GOT3 (cell line): ENCODE data around the gene KDM2B.

Source experiments
- DNase-seq: peaks from one replicate; lab custom pipeline; 2025; ENCODE audit warnings: mixed read lengths; lab: John Stamatoyannopoulos, UW

Gene KDM2B

GRCh38 chr12:121561009-121561395, 19.8 kb downstream of the KDM2B start:
- DNase-seq: no peak

- no peak for DNase-seq
These were observed 20.3 kb downstream of the KDM2B start for GRCh38 chr12:121560392-121561008.

DNA sequence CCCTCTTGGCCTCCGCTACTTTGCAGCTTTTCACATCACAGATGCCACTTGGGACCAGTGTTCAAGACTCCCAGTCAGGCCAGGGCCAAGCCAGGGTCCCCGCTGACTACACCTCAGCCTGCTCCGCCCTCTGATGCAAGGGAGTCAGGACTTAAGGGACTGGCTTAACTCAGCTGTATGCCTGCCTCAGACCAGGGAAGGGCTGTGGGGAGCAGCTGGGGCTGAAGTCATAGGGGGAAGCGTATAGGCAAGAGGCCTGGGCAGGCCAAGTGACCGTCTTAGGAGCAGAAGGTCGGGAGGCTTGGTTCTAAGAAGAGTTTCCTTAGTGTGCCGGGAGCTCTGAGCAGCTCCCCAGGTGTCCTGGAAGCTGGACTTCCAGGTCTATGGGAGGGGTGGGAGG, 21.9 kb downstream of the KDM2B start:
- no peak for DNase-seq

DNA sequence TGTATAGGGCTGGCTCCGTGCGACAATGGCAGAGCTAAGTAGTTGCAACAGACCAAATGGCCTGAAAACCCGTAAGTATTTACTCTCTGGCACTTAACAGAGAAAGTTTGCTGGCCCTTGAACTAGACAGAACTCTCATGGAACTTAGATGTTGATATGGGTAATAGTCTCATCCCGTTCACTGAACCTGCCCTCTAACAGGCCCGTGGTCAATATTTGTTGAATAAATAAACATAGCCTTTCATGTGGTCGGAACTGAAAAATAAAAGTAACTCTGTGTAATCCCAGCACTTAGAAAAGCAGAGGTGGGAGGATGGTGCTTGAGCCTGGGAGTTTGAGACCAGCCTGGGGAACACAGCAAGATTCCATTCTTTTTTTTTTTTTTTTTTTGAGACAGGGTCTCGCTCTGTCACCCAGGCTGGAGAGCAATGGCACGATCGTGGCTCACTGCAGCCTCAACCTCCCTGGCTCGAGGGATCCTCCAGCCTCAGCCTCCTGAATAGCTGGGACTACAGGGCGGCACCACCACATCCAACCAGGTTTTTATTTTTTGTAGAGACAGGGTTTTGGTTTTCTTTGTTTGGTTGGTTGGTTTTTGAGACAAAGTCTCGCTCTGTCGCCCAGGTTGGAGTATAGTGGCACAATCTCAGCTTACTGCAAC, 29.7 kb downstream of the KDM2B start:
- no peak for DNase-seq

- no peak for DNase-seq
These were observed 31.7 kb downstream of the KDM2B start for GRCh38 chr12:121549075-121549474.

DNA sequence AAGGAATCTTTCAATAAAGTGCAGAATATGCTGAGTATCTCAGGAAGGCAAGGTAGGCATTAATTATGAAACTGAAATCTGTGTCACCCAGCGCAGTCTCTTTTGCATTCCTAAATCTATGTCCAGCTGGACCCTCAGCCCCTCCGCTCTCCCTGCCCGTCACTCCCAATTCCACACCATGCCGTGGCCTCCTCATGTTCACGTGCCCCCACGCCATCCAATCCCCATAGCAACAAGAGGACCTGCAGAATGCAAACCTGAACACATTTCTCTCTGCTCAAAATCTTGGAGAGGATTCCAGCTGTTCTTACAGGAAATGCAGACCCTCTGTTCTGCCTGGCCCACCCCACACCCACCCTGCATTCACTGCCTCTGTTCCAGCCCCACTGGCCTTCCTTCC, 35.3 kb downstream of the KDM2B start:
- DNase-seq: no peak

- no peak for DNase-seq
These were observed 37.0 kb downstream of the KDM2B start for GRCh38 chr12:121543786-121544185.

DNA sequence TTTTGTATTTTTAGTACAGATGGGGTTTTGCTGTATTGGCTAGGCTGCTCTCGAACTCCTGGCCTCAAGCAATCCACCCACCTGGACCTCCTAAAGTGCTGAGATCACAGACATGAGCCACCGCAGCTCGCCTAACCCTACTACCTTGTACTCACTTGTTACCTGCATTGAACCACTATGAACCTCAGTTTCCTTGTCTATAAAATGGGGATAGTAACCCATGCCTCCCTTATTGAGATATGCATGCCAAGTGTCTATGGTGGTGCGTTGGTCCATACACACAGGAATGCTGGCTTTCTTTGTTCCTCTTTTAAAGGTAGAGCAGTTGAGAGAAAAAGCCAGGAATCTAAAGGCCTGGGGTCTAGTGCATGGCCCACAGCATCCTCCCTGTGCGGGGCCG, 40.9 kb downstream of the KDM2B start:
- no peak for DNase-seq

GRCh38 chr12:121538699-121539061, 42.1 kb downstream of the KDM2B start:
- no peak for DNase-seq

DNA sequence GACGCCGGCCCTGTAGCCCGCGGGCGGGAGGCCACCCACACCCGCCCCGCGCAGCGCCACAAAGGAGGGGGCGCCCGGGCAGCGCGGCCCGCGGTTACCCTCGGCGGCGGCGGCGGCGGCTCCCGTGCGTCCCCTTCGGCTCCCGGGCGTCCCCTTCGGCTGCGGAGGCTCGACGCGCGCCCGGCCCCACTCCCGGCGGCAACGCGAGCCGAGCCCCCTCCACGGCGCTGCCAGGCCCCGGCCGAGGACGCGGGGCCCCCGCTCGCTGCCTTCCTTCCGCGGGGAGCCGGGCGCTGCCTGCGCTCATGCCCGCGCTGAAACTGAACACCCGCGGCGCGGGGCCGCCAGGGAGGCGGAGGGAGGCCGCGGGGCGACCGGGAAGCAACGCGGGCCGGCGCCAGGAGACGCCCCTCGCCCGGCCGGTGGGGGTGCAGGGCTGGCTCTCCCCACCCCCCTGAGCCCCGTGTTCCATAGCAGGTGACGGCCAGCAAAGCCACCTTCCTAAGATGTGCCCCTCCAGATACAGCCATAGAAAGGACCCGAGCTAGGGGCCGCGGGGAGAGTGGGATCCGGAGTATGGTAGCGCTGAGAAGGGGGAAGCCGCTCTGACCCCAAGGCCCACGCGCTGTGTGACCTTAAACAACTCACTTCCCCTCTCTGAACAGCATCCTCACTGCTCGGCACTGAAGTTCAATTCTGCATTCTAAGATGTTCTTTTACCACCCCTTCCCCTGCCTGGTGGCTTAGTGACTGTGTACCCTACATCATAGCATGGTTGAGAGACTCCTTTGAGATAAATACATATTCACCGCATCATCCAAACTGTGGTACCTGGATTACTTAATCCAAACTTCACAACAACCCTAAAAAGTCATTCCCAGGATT, 42.8 kb downstream of the KDM2B start:
- no peak for DNase-seq

GRCh38 chr12:121536899-121537813, 43.7 kb downstream of the KDM2B start:
- no peak for DNase-seq

- DNase-seq: no peak
These were observed 44.5 kb downstream of the KDM2B start for GRCh38 chr12:121536054-121536898.

DNA sequence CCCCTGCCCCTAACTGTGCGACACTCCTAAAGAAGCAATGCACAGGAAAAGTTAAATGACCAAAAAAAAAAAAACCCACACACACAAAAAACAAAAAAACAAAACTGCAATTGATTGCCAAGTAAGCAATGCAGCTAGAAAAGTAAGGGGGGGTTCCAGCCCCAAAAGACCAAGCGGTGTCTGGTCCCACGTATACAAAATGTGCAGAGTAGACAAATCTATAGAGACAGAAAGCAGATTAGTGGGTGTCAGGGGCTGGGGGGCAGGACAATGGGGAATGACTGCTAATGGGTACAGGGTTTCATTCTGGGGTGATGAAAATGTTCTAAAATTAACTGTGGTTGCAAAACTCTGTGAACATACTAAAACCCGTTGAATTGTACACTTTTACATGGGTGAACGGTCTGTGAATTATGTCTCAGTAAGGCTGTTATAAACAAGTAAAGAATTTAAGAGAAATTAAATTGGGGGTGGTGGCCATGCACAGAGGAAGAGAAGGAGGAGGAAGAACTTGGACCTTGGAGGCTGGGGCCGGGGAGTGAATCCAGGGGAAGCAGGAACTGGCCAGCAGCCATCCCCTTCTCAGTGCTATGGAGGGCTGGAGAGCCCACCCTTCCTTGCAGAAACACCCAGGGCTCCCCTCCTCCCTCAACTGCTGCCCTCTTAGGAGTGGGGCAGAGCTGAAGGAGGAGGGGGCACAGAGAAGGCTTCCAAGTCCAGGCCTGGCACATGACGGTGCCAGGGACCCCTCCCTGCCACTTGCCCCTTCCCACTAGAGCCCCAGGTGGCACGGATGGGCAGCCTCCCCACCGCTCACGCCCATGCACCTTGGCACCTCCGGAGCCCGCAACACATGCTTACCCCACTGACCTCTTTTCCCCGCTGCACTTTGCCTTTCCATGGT, 45.4 kb downstream of the KDM2B start:
- DNase-seq: no peak

GRCh38 chr12:121534495-121535148, 46.2 kb downstream of the KDM2B start:
- no peak for DNase-seq

- DNase-seq: no peak
These were observed 47.3 kb downstream of the KDM2B start for GRCh38 chr12:121533394-121534090.

DNA sequence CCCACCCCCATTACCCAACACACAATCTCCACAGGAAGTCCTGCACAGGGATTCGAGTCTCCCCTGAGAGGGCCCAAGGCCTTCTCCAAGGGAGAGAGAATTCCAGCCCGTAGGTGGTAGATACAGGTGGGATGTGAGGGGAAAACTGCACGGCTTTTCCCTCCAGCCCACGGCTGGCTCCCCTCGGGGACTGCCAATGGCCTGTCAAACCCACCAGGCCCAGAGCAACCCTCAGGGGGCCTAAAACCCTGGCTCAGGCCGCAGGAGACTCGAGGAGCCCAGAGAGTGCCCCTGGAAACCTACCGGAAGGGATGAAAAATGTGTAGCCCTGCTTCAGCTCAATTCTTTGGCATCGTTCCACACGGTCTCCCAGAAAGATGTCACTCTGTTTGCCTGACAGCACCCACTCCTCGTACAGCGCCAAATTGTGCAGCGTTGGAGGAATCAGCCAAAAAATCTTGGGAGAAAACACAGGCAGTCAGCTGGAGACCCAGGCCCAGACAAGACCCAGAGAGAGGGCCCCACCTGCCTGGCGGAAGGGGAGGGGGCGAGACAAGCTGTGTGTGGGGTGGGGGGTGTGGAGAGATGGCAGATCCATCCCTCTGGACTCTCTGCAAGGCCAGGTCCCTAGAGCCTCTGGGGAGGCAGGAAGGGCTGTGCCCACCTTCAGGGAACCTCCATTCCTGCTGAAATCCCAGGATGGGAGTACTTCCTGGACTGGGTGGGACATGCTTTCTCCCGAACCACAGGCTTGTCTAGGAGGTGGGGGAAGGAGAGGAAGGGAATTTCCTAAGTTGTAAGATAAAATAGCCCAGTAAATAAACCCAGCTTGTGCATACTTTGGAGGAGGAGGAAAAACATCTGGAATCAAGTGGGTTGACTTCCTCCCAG, 48.1 kb downstream of the KDM2B start:
- DNase-seq: no peak

GRCh38 chr12:121531356-121531750, 49.5 kb downstream of the KDM2B start:
- DNase-seq: no peak
